GM21360 (cell line): ENCODE data around the gene TNIK.

ENCODE experiments used
- ATAC-seq: cut with Tn5 transposase; IDR thresholded peaks from one replicate; pipeline ENCODE4 v1.9.1; 2021; ENCODE audit warnings: mild to moderate bottlenecking, moderate library complexity; ENCODE audit not compliant: unreplicated experiment

Gene TNIK

DNA sequence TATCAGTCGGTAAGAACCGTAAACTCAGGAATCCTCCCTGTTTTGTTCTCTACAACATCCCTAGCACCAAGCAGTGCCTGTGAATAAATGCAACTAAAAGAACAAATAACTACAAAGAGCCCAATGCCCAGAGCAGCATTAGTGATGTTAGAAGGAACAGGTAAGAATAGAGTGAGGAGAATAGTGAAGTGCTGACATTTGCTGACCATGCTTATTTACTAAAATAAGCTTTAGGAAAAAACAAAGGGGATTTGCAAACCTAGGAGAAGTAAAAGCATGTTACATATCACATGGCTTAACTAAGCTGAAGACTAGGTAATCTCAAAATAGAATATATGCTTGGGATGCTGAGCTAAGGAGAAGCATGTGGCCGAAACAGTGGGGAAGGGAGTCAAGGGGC, 247.6 kb downstream of the TNIK start:
- no peak for ATAC-seq

DNA sequence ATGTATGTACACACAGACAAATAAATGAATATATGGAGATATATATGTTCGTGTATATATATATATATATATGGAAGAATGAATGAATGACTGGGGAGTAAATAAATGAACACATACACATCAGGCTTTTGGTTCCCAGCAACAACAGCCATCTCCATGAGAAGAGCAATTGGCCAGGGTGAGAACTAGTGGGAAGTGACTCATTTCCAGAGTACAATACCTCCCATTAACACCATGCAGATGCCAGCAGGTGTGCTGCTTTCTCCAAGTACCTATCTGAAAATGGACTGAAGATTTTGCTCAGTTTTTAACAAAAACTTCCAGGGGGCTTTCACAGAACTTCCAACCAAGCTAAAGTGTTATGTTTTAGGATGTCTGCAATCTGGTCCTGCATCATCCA, 253.9 kb downstream of the TNIK start:
- peak; percentile 63 for ATAC-seq

DNA sequence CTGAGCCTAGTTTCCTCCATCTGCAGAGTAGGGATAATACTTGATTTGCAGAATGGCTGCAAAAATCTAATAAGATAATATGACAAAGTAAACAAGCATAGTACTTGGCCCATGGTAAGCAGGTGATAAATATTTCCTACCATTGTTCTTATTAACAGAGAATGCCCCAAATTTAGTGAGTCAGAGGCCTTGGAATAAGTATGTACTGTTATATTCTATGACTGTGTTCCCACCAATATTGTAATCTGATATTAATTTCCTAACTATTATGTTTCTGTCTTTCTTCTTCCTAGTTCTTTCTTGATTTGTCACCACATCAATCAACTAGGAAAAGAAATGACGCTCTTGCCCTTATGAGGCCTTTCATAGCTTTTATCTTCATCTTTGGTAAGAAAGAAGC, 255.3 kb downstream of the TNIK start:
- ATAC-seq, result no peak

DNA sequence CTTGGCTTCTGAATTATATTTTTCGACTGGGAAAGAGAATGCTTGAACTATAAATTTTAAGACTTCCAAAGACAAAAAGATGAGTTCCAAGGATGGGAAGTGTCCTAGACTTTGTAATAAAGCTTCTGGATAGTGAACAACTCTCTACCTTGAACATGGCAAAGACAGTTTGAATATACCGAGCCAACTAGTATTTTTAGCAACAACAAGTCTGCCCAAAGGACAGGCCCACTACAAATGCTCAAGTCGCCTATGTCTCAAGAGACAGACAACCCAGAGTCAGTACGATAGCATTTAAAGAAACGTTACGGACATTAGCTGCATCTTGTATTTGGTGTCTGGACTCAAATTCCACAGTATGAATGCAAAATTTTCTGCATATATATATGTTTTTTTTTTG, 258.4 kb downstream of the TNIK start:
- no peak for ATAC-seq

DNA sequence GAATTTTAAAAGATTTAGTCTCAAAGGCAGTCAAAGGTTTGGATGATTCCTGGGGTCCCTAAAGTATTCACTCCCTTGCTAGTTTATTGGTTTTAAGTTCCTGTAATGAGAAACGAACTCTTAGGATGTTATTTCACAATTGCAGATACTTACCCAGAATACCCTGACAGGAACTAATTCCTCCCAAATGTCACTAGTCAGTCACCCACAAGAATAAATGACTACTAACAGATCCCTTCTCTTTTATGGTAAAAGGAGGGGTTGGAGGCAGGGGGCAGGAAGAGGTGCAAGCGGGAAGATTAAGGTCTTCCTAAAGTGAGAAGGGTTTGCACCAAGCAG, 259.5 kb downstream of the TNIK start:
- ATAC-seq, result no peak

DNA sequence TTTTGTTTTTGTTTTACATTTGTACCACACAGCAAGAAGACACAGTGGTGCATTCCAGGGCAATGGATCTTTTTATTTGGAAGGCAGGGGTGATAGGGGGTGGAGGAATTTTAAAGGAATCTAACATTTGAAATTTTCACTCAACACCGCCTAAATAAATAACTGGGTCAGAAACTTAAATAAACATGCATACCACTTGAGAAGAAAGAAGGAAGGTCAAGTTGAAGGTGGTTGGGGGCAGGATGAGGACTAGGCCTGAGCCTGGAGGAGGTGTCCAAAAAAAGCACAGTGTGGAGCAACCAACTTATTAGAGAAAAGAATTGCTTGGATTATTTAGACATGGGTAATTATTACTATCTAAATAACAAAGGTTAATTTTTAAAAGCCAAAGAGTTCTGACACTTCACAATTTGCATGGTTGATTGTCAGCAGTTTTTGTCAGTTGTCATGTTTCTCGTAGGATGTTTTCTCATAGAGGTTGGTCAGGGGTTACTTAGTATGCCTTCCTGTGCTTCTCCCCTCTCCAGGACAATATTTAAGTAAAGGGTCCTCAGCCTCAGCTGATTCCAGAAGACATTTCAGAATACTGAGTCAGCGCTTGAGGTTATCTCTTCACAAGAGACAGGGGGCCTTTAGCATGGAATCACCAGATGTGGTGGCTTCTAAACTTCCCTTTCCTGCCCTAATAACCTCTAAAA, 260.0 kb downstream of the TNIK start:
- ATAC-seq, result no peak

DNA sequence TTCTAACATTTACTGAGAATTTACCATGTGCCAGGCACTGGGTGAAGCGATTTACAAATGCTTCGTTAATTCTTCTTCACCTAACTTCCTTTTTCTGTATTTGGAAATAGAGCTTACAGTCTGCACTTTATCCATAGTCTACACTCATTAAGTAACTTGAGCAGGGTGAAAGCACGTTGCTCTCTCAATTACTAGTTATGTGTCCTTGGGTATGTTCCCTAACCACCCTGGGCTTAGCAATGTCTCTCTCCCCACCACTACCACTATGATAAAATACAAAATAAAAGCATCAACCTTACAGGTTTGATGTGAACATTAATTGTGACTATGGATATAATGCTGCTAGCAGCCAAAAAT, 260.8 kb downstream of the TNIK start:
- ATAC-seq, result no peak

DNA sequence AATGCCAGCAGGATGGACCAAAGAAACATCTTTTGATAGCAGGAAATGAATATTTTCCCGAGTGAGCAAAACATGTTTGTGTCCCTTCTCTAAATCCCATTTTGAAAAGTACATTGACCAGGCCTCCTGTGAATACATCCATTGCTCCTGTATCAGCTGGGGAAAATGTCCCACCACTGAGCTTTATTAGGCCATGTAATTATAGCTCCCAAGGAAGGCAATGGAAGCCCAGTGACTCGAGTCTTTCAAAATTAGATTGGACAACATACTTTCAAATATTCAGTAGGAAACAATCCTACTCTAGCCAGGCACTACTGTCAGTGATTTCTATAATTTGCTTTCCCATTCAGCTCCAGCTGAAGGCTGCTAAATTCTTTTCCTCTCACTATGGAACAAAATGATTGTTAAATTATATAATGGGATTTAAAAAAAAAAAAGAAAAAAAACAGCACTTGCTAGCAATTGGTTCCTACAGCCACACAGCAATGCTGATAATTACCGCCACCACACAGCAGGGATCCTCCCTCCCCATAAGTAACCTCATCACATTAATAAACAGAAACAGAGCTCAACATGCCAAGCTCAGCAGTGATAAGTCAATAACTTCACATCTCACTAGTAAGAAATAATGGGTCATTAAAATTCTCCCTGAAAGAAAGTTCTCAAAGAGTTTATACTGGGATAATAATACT, 261.3 kb downstream of the TNIK start:
- no peak for ATAC-seq

DNA sequence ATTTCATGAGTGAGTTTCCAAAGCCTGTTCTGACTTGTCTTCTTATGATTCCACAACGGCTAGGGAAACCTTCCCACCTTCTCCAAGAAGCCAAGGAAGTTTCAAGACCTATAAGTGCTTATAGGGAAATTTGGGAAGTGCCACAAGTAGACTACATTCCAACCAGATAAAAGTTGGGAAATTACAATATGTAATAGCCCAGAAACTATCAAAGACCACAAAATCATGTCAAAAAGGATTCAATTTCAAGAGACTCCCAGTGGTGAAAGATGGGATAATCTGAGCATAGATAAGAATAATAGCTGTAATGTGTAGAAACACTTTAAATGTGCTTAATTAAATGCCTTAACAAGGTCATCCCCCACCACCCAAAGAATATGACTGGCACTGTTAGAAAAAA, 264.5 kb downstream of the TNIK start:
- no peak for ATAC-seq

DNA sequence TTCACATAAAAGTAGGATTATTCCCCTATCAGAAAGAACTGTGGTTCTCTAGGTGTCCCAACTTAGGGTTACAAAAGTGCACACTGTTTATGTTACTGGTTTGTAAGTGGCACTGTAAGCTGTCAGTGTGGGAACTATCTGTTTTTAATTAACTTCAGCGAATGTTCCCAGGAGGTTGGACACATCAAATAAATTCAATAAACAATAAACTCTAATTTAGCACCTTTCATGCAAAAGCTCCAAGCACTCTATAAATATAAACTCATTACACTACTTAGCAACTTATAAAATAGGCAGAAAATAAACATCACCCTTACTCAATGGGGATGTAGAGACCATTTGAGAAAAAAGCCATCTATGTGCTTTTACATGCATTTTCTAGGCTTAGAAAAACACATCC, 265.2 kb downstream of the TNIK start:
- no peak for ATAC-seq

DNA sequence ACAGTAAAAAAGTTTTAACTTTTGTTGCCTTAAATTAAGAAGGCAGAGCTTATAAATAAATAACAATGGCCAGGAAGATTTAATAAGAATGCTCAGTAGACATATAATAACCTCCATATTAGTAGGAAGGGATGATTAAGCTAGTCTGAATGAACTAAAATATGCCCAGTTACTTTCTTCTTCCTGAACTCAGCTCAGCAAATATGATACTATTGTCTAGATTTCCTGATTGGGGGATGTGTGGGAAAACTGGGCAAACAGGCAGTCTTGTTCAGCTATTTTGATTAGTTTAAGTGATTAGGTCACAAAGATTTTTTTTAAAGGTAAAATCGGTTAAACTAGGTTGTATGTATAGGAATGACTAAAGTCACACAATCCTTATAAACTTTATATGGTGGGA, 266.5 kb downstream of the TNIK start:
- ATAC-seq, result no peak

DNA sequence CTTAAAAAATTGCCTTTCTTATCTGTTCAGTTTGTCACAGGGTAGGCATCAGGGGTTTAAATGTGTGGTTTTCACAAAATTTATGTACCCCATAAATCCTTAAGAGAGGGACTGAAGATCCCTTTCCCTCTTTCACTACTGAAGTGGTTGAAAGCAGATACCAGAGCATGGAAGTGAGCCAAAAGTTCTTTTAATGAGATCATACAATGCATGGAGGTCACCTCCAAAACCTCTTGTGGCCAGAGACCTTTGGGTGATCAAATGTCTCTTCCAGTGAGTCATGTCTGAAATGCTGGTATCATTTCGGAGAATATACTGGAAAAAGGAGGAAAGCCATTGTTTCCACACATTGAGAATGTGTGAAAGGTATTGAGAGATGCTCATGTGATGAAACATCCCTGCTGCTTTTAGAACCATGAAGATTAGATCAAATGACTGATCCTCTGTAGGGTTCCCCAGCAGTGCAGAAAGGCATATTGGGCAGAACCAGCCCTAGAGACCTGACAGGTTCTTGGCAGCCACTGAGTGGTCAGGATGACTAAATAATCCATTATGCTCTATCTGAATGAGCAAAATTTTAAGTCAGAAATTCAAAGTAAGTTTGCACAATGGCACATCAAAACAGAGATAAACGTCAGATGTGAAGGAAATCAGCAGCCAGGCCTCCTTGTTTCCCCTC, 267.9 kb downstream of the TNIK start:
- no peak for ATAC-seq

DNA sequence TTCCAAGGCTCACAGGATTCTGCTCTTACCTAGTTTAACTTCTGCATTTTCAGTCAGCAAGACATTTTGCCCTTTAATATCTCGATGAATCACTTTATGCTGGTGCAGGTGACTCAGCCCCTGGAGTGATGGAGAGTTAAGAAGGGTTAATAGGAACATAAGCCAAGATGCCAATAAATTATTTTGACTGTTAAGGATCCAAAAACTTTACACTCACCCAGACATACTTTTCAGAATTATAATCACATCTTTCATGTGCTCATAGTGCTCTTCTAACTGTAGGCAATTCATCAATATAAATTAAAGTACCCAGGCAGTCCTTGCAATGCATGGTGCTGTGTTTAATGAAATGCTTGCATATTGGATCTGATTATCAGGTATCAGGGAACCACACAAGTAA, 269.5 kb downstream of the TNIK start:
- ATAC-seq, result no peak

DNA sequence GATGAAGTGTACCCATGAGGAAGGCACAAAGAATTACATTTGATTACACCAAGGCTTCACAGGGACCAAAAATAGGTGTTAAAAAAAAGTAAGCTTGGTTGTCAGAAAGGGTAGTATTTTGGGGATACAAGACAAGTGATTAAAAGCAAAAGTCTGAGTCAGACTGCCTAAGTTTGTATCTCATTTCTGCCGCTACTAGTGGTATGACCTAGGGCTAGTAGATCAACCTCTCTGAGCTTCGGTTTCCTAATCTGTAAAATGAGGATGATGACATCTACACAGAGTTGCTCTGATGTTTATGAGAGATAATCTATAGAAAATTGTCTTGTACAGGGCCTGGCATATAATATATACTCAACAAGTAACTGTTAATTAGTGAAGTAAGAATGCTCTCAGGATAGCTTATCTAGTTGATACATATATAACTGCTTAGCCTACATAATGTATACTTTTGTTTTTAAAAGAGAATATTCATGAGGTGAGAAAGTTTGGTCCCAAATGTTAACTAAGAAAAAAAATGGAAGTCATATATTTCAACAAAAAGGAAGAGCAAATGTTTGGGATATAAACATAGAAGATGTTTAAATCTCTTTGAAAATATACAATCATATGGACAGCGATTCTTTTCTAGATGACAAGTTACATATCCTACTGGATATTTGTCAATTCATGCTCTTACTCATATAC, 270.7 kb downstream of the TNIK start:
- ATAC-seq, result peak; percentile 70

DNA sequence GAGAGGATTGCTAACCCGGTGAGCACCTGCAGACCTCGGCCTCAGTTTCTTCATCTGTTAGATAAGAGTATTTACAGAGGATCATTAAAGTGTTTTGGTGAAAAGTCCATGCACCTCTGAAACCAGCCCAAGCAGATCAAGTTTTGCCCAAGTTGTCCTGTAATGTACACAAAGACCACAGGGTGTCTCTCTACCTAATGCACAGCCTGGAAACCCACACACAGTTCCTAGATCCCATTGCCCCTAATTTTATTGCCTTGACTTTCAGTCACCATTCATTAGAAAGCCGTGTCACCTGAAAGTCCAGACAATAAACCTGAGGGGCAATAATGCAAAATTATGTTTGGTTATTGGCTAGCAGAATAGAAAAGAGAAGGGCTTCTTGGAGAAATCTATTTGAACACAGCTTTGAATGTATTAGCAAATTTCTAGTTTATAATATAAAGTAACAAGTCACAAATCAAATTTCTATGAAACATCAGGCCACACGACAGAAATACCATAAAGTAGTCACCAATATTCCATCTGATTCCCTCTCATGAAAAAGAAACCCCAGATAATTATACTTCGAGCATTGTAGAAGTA, 272.4 kb downstream of the TNIK start:
- no peak for ATAC-seq

DNA sequence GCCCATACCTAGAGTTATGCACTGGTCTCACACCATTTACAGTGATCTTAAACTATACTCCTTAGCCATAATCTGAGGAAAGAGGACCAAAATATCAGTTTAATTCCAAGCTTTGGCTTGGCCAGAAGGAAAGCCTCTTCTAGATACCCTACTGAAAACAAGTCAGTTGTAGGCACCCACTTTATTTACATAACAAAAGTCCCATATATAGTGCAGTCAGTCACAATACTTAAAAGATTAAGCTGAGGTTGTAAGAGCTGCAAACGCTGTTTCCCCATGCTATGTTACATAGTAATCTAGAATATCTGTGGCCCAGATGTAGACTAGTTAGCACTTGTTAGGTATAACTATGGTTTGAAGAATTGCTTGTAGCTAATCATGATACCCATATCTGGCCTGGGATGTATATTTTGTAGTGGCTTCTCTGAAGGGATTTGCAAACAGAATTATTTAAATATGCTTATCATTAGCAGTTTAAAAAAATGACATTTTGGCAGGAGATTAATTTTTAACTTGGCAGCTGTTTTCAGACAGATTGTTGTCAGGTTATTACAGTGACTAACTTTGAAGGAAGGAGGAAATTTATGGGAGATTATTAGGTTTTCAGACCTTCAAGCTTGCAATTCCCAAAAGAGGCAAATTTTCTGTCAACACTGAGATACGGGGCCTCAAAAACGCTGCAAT, 273.2 kb downstream of the TNIK start:
- ATAC-seq, result no peak

DNA sequence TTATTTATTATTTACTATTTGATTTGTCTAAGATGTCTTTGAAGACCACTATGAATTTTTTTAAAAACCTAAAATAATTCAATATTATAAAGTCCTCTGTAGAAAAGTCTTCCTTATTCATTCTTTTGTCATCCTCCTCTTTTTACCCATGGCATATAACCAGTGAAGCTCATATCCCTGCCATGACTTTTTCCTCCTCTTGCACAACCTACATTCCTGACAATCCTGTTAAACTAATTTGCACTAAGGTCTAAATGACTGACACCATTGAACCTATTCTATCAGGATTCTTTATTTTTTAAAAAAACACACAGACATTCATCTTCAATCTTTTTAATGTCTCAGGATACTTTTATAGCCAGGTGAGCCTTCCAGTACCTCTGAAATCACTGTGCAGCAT, 273.8 kb downstream of the TNIK start:
- no peak for ATAC-seq

DNA sequence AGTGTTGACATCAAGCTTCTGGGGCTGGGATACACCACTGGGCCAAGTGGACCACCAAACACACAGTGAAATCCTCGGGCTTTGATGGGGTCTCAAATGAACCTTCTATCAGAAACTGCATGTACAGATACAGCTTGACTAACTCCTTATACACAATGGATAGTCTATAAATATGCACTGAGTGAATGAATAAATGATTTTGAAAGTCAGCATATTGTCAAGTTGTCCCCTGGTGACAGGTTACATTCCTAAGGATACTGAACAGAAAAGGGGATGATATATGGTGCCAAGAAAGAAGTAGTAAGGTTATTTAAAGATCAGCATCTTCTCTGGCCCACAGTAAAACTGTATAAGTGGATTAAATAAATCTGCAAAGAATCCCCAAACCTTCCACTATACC, 274.2 kb downstream of the TNIK start:
- no peak for ATAC-seq

DNA sequence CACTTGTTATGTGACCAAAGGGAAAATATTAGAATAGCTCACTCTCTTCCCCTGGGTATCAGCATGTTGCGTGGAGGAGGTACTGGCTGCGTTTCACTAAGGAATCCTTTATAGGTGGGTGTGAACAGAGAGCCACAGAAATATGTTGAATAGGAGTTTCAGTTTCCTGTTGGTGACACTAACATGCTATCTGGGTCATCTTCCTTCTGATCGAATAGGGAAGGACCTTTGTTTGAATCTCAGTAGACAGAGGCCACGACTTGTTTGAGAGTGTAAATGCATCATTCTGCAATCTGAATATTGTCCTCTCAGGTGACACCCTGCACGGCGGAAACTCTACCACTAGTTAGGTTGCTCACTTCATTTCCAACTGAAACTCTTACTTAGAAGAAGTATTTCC, 275.8 kb downstream of the TNIK start:
- peak; percentile 80 for ATAC-seq

DNA sequence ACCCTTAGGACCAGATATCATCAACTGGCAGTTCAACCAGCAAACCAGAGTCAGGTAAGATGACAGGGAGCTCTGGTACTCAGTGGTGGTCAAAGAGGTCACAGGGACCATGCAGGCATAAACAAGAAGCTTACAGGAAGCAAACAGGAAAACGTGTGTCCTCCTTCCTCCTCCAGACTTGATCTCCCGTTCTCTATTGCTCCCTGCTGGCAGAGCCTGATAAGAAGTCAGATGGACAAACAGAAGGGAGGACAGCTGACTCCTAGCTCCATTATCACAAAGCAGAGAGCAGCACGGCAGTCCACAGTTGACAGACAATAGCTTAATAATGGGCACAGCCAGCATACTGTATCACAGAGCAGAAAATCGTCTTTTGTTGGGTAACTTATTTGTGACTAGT, 277.2 kb downstream of the TNIK start:
- no peak for ATAC-seq
